Measurements from ENCODE around the gene ARMCX2. TPM values are rescaled to one million over a fixed set of nuclear protein-coding genes. Genes with fewer than 3 reads are reported as not detected.
A peak's percentile ranks its signal among the peaks of the same experiment; 100 is the strongest.

ARMCX2 gene
- total RNA-seq, 1 donor from 2014 or later: 33.5 TPM

- TF ChIP-seq, protein P1, sequence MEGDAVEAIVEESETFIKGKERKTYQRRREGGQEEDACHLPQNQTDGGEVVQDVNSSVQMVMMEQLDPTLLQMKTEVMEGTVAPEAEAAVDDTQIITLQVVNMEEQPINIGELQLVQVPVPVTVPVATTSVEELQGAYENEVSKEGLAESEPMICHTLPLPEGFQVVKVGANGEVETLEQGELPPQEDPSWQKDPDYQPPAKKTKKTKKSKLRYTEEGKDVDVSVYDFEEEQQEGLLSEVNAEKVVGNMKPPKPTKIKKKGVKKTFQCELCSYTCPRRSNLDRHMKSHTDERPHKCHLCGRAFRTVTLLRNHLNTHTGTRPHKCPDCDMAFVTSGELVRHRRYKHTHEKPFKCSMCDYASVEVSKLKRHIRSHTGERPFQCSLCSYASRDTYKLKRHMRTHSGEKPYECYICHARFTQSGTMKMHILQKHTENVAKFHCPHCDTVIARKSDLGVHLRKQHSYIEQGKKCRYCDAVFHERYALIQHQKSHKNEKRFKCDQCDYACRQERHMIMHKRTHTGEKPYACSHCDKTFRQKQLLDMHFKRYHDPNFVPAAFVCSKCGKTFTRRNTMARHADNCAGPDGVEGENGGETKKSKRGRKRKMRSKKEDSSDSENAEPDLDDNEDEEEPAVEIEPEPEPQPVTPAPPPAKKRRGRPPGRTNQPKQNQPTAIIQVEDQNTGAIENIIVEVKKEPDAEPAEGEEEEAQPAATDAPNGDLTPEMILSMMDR (IDR thresholded peaks at IDR 0.05; ENCODE audit: insufficient read depth, low read length, poor library complexity, severe bottlenecking): no peak
- no peaks in the 10 kb centered on the region for H3K27me3 ChIP-seq (ENCODE audit: control insufficient read depth, insufficient read depth, low read length)
- H3K4me3 ChIP-seq (ENCODE audit: low read depth, low read length): no peak overlapping the region
- H3K36me3 ChIP-seq (ENCODE audit: control insufficient read depth, insufficient read depth, low read length): no peaks in the 10 kb centered on the region
- no peak for DNase-seq (ENCODE audit: low read depth)
Observed at GRCh38 chrX:101619364-101619763, 40.3 kb downstream of the ARMCX2 start.

DNA sequence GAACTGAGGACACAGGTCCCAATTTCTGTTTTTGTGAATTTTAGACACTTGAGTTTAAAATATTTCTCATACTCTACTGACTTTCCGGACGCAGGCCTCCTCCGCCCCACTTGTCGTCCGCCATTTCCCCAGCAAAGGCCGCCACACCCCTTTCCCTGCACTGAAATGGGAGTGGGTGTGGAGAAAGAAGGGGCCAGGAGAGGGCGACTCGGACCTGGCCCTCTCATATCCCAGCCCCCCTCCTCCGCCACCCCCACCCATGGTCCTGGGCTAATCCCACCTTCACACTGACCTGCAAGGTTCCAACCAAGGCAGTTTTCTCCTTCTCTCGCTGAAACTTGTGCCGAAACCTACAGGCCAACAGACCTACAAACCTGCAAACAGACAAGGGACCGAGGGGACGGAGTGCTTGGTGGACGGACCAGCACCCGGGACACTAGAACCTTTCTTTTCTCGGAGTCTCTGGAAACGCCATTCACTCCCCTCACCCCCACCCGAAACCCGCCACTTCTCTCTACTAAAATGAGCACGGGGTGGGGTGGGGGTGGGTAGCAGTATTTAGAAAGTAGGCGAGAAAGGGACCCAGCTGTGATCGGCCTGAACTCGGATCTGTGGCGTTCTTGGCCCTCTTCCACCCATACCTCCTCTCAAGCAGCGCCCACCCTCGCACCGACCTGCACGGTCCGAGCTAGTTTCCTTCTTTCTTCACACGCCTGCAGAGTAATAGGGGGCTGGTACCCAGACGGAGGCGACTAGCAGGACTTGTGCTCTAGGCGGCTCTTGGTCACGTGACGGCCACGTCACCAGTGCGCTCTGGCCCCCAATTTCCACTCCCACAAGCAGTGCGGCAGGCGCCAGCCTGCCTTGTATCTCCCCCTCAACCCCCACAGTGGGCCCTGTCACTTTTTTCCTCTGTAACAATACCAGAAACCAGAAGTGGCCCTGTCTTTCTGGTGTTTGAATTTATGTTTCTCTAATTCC lies 42.1 kb downstream of the ARMCX2 start, which contains the start of gene ARMCX6:
ARMCX6 (minus strand) TSS at position 790 of the 981 bp plus-strand sequence. CDS start 1,380 bp downstream, outside the sequence.
- Histone ChIP-seq H3K4me3 (ENCODE audit: low read depth, low read length) (peak within 1 kb of the TSS; percentile 69), H3K27me3 (ENCODE audit: control insufficient read depth, insufficient read depth, low read length) (no peaks in the 10 kb centered on the region), H3K36me3 (ENCODE audit: control insufficient read depth, insufficient read depth, low read length) (no peaks in the 10 kb centered on the region)
- TF ChIP-seq, protein P1 (IDR thresholded peaks at IDR 0.05; ENCODE audit: insufficient read depth, low read length, poor library complexity, severe bottlenecking): peak; percentile 54
- no peak for DNase-seq (ENCODE audit: low read depth)

- Histone ChIP-seq H3K27me3 (ENCODE audit: control insufficient read depth, insufficient read depth, low read length) (no peaks in the 10 kb centered on the region), H3K4me3 (ENCODE audit: low read depth, low read length) (no peak overlapping the region), H3K36me3 (ENCODE audit: control insufficient read depth, insufficient read depth, low read length) (no peaks in the 10 kb centered on the region)
- DNase-seq (ENCODE audit: low read depth): no peak
- TF ChIP-seq, protein P1 (IDR thresholded peaks at IDR 0.05; ENCODE audit: insufficient read depth, low read length, poor library complexity, severe bottlenecking): no peak
Observed at GRCh38 chrX:101605728-101606127, 53.9 kb downstream of the ARMCX2 start.

Other genes with a start within 250 kb of the ARMCX2 start
- gene ARMCX4, start 174.4 kb downstream of the ARMCX2 start, total RNA-seq: 1.8 and 2.4 TPM in 2 replicates
- gene ARMCX1, start 109.3 kb downstream of the ARMCX2 start, total RNA-seq: 16.6 and 18.3 TPM in 2 replicates
- gene ARMCX6, start 41.9 kb downstream of the ARMCX2 start, total RNA-seq: 34.4 and 36.8 TPM in 2 replicates
- gene ARMCX3, start 36.7 kb downstream of the ARMCX2 start, total RNA-seq: 50.2 and 58.0 TPM in 2 replicates